ENCODE data around the gene MS4A18. TPM values are rescaled to one million over a fixed set of nuclear protein-coding genes. Genes with fewer than 3 reads are reported as not detected.
A peak's percentile ranks its signal among the peaks of the same experiment; 100 is the strongest.

MS4A18 gene
- total and polyA plus RNA-seq, 12 donors, result not detected

DNA sequence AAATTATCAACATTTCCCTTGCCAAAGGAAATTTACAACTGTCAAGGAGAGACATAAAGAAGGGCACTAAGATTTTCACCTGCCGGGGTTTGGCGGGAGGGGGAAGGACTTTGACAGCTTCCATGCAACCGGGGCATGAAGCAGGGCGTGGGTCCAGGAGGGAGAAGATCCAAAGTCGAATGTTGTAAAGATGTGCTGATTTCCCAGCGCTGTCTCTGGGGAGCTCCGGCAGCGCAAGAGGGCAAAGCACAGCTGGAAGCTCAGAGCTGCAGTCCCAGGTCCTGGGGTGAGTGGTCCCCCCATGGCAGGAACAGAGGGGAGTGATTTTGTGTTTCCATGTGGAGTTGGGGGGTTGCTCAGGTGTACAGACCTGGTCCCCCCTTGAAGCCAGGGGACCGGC is 60.6 kb downstream of the MS4A18 start, which contains the start of gene MS4A10:
TSS of gene MS4A10 (plus strand) at position 198 of the 400 bp plus-strand sequence. CDS start 5,003 bp downstream, outside the sequence.
- intact Hi-C loops (cut with DNase I), result no loop called here
- TF ChIP-seq, protein P1, sequence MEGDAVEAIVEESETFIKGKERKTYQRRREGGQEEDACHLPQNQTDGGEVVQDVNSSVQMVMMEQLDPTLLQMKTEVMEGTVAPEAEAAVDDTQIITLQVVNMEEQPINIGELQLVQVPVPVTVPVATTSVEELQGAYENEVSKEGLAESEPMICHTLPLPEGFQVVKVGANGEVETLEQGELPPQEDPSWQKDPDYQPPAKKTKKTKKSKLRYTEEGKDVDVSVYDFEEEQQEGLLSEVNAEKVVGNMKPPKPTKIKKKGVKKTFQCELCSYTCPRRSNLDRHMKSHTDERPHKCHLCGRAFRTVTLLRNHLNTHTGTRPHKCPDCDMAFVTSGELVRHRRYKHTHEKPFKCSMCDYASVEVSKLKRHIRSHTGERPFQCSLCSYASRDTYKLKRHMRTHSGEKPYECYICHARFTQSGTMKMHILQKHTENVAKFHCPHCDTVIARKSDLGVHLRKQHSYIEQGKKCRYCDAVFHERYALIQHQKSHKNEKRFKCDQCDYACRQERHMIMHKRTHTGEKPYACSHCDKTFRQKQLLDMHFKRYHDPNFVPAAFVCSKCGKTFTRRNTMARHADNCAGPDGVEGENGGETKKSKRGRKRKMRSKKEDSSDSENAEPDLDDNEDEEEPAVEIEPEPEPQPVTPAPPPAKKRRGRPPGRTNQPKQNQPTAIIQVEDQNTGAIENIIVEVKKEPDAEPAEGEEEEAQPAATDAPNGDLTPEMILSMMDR (IDR thresholded peaks at IDR 0.05), result no peak
- no peak for TF ChIP-seq POLR2A (IDR thresholded peaks at IDR 0.05)
- Histone ChIP-seq H3K9me3 (replicated peaks in 1 of 3) (no peaks in the 10 kb centered on the region), H3K27ac (no peak within 1 kb of the TSS), H3K4me3 (no peak within 1 kb of the TSS), H3K36me3 (replicated peaks in 1 of 2) (no peaks in the 10 kb centered on the region), H3K27me3 (no peaks in the 10 kb centered on the region), H3K4me1 (replicated peaks in 1 of 2) (no peaks in the 10 kb centered on the region)
- 62 to 82% (median 77%) methylated on average over 8 to 9 of the region's 9 CpGs for WGBS, 4 donors
- no peak for DNase-seq

DNA sequence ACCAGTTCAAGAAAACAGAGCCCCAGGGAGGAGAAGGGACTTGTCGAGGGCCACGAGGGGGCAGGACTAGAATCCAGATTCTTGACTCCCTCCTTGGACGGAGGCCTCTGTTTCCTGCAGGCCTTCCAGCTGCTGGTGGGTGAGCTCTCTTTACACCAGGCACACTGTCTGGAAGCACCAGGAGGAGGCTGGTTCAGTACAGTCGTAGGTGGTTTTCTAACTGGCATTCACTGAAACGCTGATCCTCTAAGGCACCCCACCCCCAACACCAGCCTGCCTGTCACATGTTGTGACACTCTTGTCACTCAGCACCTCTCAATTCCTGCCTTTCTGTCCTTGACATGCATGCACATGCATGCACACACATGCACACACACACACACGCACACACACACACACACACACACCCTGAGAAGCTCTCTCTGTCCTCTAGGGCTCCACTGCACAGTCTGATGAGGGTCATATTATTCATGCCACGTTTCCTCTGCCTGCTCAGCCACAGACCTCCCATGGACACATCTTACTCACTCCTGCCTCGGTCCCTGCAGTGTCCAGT is 61.4 kb downstream of the MS4A18 start:
- Histone ChIP-seq H3K9me3 (replicated peaks in 1 of 3) (no peaks in the 10 kb centered on the region), H3K4me3 (no peak overlapping the region), H3K36me3 (replicated peaks in 1 of 2) (no peaks in the 10 kb centered on the region), H3K27me3 (no peaks in the 10 kb centered on the region), H3K27ac (no peak overlapping the region), H3K4me1 (replicated peaks in 1 of 2) (no peaks in the 10 kb centered on the region)
- no peak for DNase-seq
- intact Hi-C loops (cut with DNase I), result no loop called here
- TF ChIP-seq POLR2A (IDR thresholded peaks at IDR 0.05), result no peak
- TF ChIP-seq, protein P1 (IDR thresholded peaks at IDR 0.05), result no peak
- 56 to 74% (median 61%) methylated on average over 8 of the region's 8 CpGs for WGBS, 4 donors

- TF ChIP-seq, protein P1 (IDR thresholded peaks at IDR 0.05), result no peak
- no peak for TF ChIP-seq POLR2A (IDR thresholded peaks at IDR 0.05)
- 39 to 48% (median 45%) methylated on average over 7 to 15 of the region's 15 CpGs for WGBS, 4 donors
- no peaks in the 10 kb centered on the region for H3K9me3 ChIP-seq (replicated peaks in 1 of 3)
- no peaks in the 10 kb centered on the region for H3K4me1 ChIP-seq (replicated peaks in 1 of 2)
- intact Hi-C loops (cut with DNase I), result no loop called here
- no peak overlapping the region for H3K27ac ChIP-seq
- DNase-seq, result peak in 6 of 7 donors; percentile 59 to 80 (median 67)
- no peaks in the 10 kb centered on the region for H3K27me3 ChIP-seq
- H3K36me3 ChIP-seq (replicated peaks in 1 of 2), result no peaks in the 10 kb centered on the region
- no peak overlapping the region for H3K4me3 ChIP-seq
Measured at GRCh38 chr11:60786811-60787567, 62.5 kb downstream of the MS4A18 start.

- TF ChIP-seq POLR2A (IDR thresholded peaks at IDR 0.05), result no peak
- TF ChIP-seq, protein P1 (IDR thresholded peaks at IDR 0.05), result no peak
- H3K27me3 ChIP-seq, result no peaks in the 10 kb centered on the region
- H3K4me1 ChIP-seq (replicated peaks in 1 of 2), result no peaks in the 10 kb centered on the region
- no peak overlapping the region for H3K4me3 ChIP-seq
- H3K36me3 ChIP-seq (replicated peaks in 1 of 2), result no peaks in the 10 kb centered on the region
- 75 to 89% (median 81%) methylated on average over 5 to 7 of the region's 7 CpGs for WGBS, 4 donors
- DNase-seq, result no peak
- intact Hi-C loops (cut with DNase I), result no loop called here
- H3K27ac ChIP-seq, result no peak overlapping the region
- no peaks in the 10 kb centered on the region for H3K9me3 ChIP-seq (replicated peaks in 1 of 3)
Measured at GRCh38 chr11:60788401-60789125, 64.0 kb downstream of the MS4A18 start.

Measured in adrenal gland (tissue), 12 donors.